Right cardiac atrium (tissue), 5 donors: ENCODE results near the gene JDP2. TPM values are rescaled to one million over a fixed set of nuclear protein-coding genes. Genes with fewer than 3 reads are reported as not detected.
A peak's percentile ranks its signal among the peaks of the same experiment; 100 is the strongest.

Source experiments
- ATAC-seq, 2 donors: fragments of 200-7000 bp; cut with Tn5 transposase; one replicate each; pipeline versions ENCODE4 v1.8.0 to v1.9.1; 2020; ENCODE audit warnings: moderate library complexity in 2 of 2, mild to moderate bottlenecking in 1 of 2
- DNase-seq, 3 donors: peaks; one replicate each; pipeline ENCODE4 v3.0.0-alpha.2; 2020
- H3K27ac ChIP-seq: one replicate; pipeline ENCODE4 v1.5.1; 2013; ENCODE audit warnings: mild to moderate bottlenecking, low read length, control low read depth, moderate library complexity
- H3K27me3 ChIP-seq: one replicate; pipeline ENCODE4 v1.6.1; 2013; ENCODE audit not compliant: control insufficient read depth, insufficient read depth
- H3K4me1 ChIP-seq: one replicate; pipeline ENCODE4 v1.6.1; 2013; ENCODE audit warnings: low read length; ENCODE audit not compliant: control insufficient read depth, insufficient read depth
- H3K4me3 ChIP-seq: one replicate; pipeline ENCODE4 v1.5.1; 2013; ENCODE audit warnings: low read length, control low read depth
- H3K9me3 ChIP-seq: one replicate; pipeline ENCODE4 v1.6.1; 2013; ENCODE audit warnings: low read length; ENCODE audit not compliant: control insufficient read depth
- WGBS: extraction: QIAGEN DNeasy Blood & Tissue Kit; methylation state at CpG from one replicate; pipeline ENCODE4 v1.1.7; 2013; 5-methylcytosine and 5-hydroxymethylcytosine counted together
- intact Hi-C, 4 donors: fragments of 100-400 bp; cut with DNase I; formaldehyde crosslinking; loops; one replicate each; pipeline versions ENCODE4 v1.11.0 to v1.14.0; 2022 to 2023
- polyA plus RNA-seq: library from polyadenylated mRNA; stranded (reverse); fragments of 200-250 nt; gene quantifications from one replicate; pipeline ENCODE4 v1.2.3, GENCODE V29; 2013
- total RNA-seq, 4 donors: library from RNA; stranded (reverse); fragmentation: NEBNext Ultra II Directional; extraction: Animal tissue kit (Norgen Biotek cat#: 25700); gene quantifications; one replicate each; pipeline ENCODE4 v1.2.1, GENCODE V29; 2021
- donor health status: healthy with polysubstance abuse.
- donor health status: DM: no; HTN: yes; CAD: no.
- donor health status: DM: no; HTN: no; CAD: no.
- donor health status: DM: no; HTN: yes; CAD: no; lungs with severe emphysema.
- donor health status: DM: yes; HTN: yes; CAD: no.

The JDP2 gene
- total and polyA plus RNA-seq, 5 donors: 28.3 to 42.2 (median 39.2) TPM

GRCh38 chr14:75437201-75438143 is 9.7 kb downstream of the JDP2 start:
- H3K27ac ChIP-seq: no peak overlapping the region
- 70% methylated on average over 14 of the region's 14 CpGs for WGBS
- H3K27me3 ChIP-seq: no peaks in the 10 kb centered on the region
- ATAC-seq: no peak
- no peaks in the 10 kb centered on the region for H3K9me3 ChIP-seq
- H3K4me3 ChIP-seq: no peak overlapping the region
- no peak for DNase-seq
- intact Hi-C loops: no loop called here
- H3K4me1 ChIP-seq: peaks cover 12% of the 10 kb centered on the region

- no peak for ATAC-seq
- WGBS: 77% methylated on average over 16 of the region's 16 CpGs
- no peak overlapping the region for H3K27ac ChIP-seq
- DNase-seq: no peak
- H3K9me3 ChIP-seq: no peaks in the 10 kb centered on the region
- H3K4me3 ChIP-seq: no peak overlapping the region
- intact Hi-C loops: no loop called here
- H3K4me1 ChIP-seq: peaks cover 15% of the 10 kb centered on the region
- H3K27me3 ChIP-seq: no peaks in the 10 kb centered on the region
Measured at GRCh38 chr14:75438486-75439080, 10.8 kb downstream of the JDP2 start.

- Histone ChIP-seq H3K4me1 (peaks cover 16% of the 10 kb centered on the region), H3K27ac (no peak overlapping the region), H3K27me3 (no peaks in the 10 kb centered on the region), H3K4me3 (no peak overlapping the region), H3K9me3 (no peaks in the 10 kb centered on the region)
- ATAC-seq (no peak), DNase-seq (no peak)
- intact Hi-C loops: no loop called here
- WGBS: 90% methylated on average over 13 of the region's 13 CpGs
Measured at GRCh38 chr14:75439989-75440388, 12.2 kb downstream of the JDP2 start.

- ATAC-seq (peak; percentile 64 to 77), DNase-seq (peak; percentile 80 to 87 (median 85))
- no peaks in the 10 kb centered on the region for H3K27me3 ChIP-seq
- no peak overlapping the region for H3K4me3 ChIP-seq
- intact Hi-C loops: no loop called here
- 60% methylated on average over 14 of the region's 14 CpGs for WGBS
- H3K4me1 ChIP-seq: peaks cover 17% of the 10 kb centered on the region
- H3K27ac ChIP-seq: peak overlapping the region; percentile 57
- H3K9me3 ChIP-seq: no peaks in the 10 kb centered on the region
Measured at GRCh38 chr14:75440733-75441477, 13.1 kb downstream of the JDP2 start.

- DNase-seq (no peak), ATAC-seq (peak in 1 of 2 donors; percentile 15)
- intact Hi-C loops: no loop called here
- 60% methylated on average over 6 of the region's 6 CpGs for WGBS
- Histone ChIP-seq H3K27me3 (no peaks in the 10 kb centered on the region), H3K27ac (peak overlapping the region; percentile 57), H3K9me3 (no peaks in the 10 kb centered on the region), H3K4me1 (peaks cover 14% of the 10 kb centered on the region), H3K4me3 (no peak overlapping the region)
Measured at GRCh38 chr14:75441728-75442127, 13.9 kb downstream of the JDP2 start.

- peaks cover 14% of the 10 kb centered on the region for H3K4me1 ChIP-seq
- peak overlapping the region; percentile 70 for H3K27ac ChIP-seq
- no peak overlapping the region for H3K4me3 ChIP-seq
- no peaks in the 10 kb centered on the region for H3K27me3 ChIP-seq
- DNase-seq: no peak
- WGBS: 94% methylated on average over 4 of the region's 4 CpGs
- ATAC-seq: no peak
- no peaks in the 10 kb centered on the region for H3K9me3 ChIP-seq
- intact Hi-C loops: no loop called here
Measured at GRCh38 chr14:75442166-75442565, 14.3 kb downstream of the JDP2 start.

GRCh38 chr14:75442642-75443041 is 14.8 kb downstream of the JDP2 start:
- no peak overlapping the region for H3K4me3 ChIP-seq
- no peaks in the 10 kb centered on the region for H3K27me3 ChIP-seq
- peak overlapping the region; percentile 40 for H3K27ac ChIP-seq
- peak in 1 of 2 donors; percentile 11 for ATAC-seq
- intact Hi-C loops: no loop called here
- WGBS: 67% methylated on average over 8 of the region's 8 CpGs
- peaks cover 14% of the 10 kb centered on the region for H3K4me1 ChIP-seq
- no peak for DNase-seq
- H3K9me3 ChIP-seq: no peaks in the 10 kb centered on the region

GRCh38 chr14:75443203-75443969 is 15.6 kb downstream of the JDP2 start:
- intact Hi-C loops: no loop called here
- H3K4me3 ChIP-seq: no peak overlapping the region
- 48% methylated on average over 7 of the region's 7 CpGs for WGBS
- no peaks in the 10 kb centered on the region for H3K9me3 ChIP-seq
- no peaks in the 10 kb centered on the region for H3K27me3 ChIP-seq
- DNase-seq (no peak), ATAC-seq (no peak)
- H3K4me1 ChIP-seq: peaks cover 14% of the 10 kb centered on the region
- H3K27ac ChIP-seq: peak overlapping the region; percentile 40

- Histone ChIP-seq H3K27ac (no peak overlapping the region), H3K4me1 (peaks cover 23% of the 10 kb centered on the region), H3K9me3 (no peaks in the 10 kb centered on the region), H3K4me3 (no peak overlapping the region), H3K27me3 (no peaks in the 10 kb centered on the region)
- DNase-seq (no peak), ATAC-seq (no peak)
- WGBS: 95% methylated on average over 6 of the region's 6 CpGs
- intact Hi-C loops: no loop called here
Measured at GRCh38 chr14:75445236-75445635, 17.4 kb downstream of the JDP2 start.

GRCh38 chr14:75445963-75446362 is 18.1 kb downstream of the JDP2 start:
- WGBS: 80% methylated on average over 3 of the region's 3 CpGs
- Histone ChIP-seq H3K9me3 (no peaks in the 10 kb centered on the region), H3K4me3 (no peak overlapping the region), H3K4me1 (peaks cover 20% of the 10 kb centered on the region), H3K27ac (no peak overlapping the region), H3K27me3 (no peaks in the 10 kb centered on the region)
- ATAC-seq (no peak), DNase-seq (no peak)
- intact Hi-C loops: no loop called here
